Loucy (cell line): ENCODE results near the gene DHPS.

Experiments used
- H2AFZ ChIP-seq: fragments of 200-600 bp; sonication (generic); 2 replicates; pipeline ENCODE4 v1.6.0; 2016; ENCODE audit warnings: antibody characterized with exemption, mild to moderate bottlenecking, low read length, moderate library complexity
- H3F3A ChIP-seq: fragments of 200-600 bp; 2 replicates; pipeline ENCODE4 v1.6.0; 2016; ENCODE audit warnings: antibody characterized with exemption, low read depth, mild to moderate bottlenecking
- H3K27me3 ChIP-seq: fragments of 200-600 bp; sonication (generic); 2 replicates; pipeline ENCODE4 v1.6.1; 2014; ENCODE audit warnings: low read length, mild to moderate bottlenecking; ENCODE audit not compliant: insufficient read depth, poor library complexity, severe bottlenecking
- H3K36me3 ChIP-seq: fragments of 200-600 bp; sonication (generic); 2 replicates; pipeline ENCODE4 v1.6.1; 2016; ENCODE audit warnings: low read length; ENCODE audit not compliant: insufficient read depth
- H3K4me1 ChIP-seq: fragments of 200-600 bp; sonication (generic); 2 replicates; pipeline ENCODE4 v1.5.1; 2014; ENCODE audit warnings: low read length, mild to moderate bottlenecking; ENCODE audit not compliant: insufficient read depth, poor library complexity, severe bottlenecking
- H3K4me2 ChIP-seq: fragments of 200-600 bp; sonication (generic); 2 replicates; pipeline ENCODE4 v1.6.0; 2014; ENCODE audit warnings: antibody characterized with exemption, low read length, low read depth, mild to moderate bottlenecking; ENCODE audit not compliant: poor library complexity, severe bottlenecking
- H3K4me3 ChIP-seq: fragments of 200-600 bp; sonication (generic); 2 replicates; pipeline ENCODE4 v1.5.1; 2014; ENCODE audit warnings: low read length, mild to moderate bottlenecking, mixed read lengths; ENCODE audit not compliant: poor library complexity, severe bottlenecking
- H3K79me2 ChIP-seq: fragments of 200-600 bp; sonication (generic); 2 replicates; pipeline ENCODE4 v1.6.1; 2014; ENCODE audit warnings: low read length; ENCODE audit not compliant: insufficient read depth
- H3K9ac ChIP-seq: fragments of 200-600 bp; sonication (generic); 2 replicates; pipeline ENCODE4 v1.6.0; 2014; ENCODE audit warnings: mild to moderate bottlenecking, low read depth, low read length, moderate library complexity; ENCODE audit not compliant: poor library complexity, severe bottlenecking
- H3K9me2 ChIP-seq: fragments of 200-600 bp; sonication (generic); replicated peaks from 2 replicates; pipeline ENCODE4 v1.6.1; 2016; ENCODE audit warnings: low read depth, low read length, mixed read lengths
- H3K9me3 ChIP-seq: fragments of 200-600 bp; sonication (generic); 2 replicates; pipeline ENCODE4 v1.6.1; 2014; ENCODE audit warnings: mild to moderate bottlenecking, antibody characterized with exemption, low read length, low read depth; ENCODE audit not compliant: insufficient read depth
- H4K20me1 ChIP-seq: fragments of 200-600 bp; sonication (generic); 2 replicates; pipeline ENCODE4 v1.6.0; 2014; ENCODE audit warnings: antibody characterized with exemption, low read length, mild to moderate bottlenecking; ENCODE audit not compliant: insufficient read depth, poor library complexity, severe bottlenecking
- EZH2phosphoT487 ChIP-seq: fragments of 200-600 bp; IDR thresholded peaks from 2 replicates; pipeline ENCODE4 v1.6.1; 2018; ENCODE audit warnings: antibody characterized with exemption, mild to moderate bottlenecking, moderate library complexity, borderline replicate concordance
- TF ChIP-seq, protein P1 (sequence below): fragments of 200-600 bp; sonication (generic); conservative IDR thresholded peaks from 2 replicates; pipeline ENCODE4 v1.5.1; 2014; ENCODE audit warnings: mild to moderate bottlenecking, antibody characterized with exemption, low read length

DHPS gene

DNA sequence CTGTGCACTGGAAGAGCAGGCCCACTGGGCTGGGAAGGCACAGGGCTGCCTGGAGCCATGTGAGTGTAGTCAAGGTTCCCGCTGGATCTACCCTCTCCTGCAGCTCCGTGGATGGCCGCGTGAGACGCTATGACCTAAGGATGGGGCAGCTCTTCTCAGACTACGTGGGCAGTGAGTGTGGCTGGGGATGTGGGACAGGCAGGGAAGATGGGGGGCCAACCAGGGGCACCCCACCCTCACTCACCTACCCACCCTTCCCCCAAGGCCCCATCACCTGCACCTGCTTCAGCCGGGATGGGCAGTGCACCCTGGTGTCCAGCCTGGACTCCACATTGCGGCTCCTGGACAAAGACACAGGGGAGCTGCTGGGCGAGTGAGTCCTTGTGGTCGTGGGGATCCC lies 8.9 kb downstream of the DHPS start:
- Histone ChIP-seq H3K4me1 (peaks cover 11% of the 10 kb centered on the region), H2AFZ (no peak overlapping the region), H3K9me2 (no peaks in the 10 kb centered on the region), H3F3A (no peaks in the 10 kb centered on the region), H3K9me3 (no peaks in the 10 kb centered on the region), H3K4me2 (no peak overlapping the region), H3K79me2 (peaks cover 25% of the 10 kb centered on the region), H3K4me3 (no peak overlapping the region), H3K27me3 (no peaks in the 10 kb centered on the region), H3K9ac (no peak overlapping the region), H4K20me1 (peaks cover 17% of the 10 kb centered on the region), H3K36me3 (peaks cover 36% of the 10 kb centered on the region; the same call in 1 of the 2 replicates)
- TF ChIP-seq EZH2phosphoT487, result no peak
- TF ChIP-seq, protein P1, sequence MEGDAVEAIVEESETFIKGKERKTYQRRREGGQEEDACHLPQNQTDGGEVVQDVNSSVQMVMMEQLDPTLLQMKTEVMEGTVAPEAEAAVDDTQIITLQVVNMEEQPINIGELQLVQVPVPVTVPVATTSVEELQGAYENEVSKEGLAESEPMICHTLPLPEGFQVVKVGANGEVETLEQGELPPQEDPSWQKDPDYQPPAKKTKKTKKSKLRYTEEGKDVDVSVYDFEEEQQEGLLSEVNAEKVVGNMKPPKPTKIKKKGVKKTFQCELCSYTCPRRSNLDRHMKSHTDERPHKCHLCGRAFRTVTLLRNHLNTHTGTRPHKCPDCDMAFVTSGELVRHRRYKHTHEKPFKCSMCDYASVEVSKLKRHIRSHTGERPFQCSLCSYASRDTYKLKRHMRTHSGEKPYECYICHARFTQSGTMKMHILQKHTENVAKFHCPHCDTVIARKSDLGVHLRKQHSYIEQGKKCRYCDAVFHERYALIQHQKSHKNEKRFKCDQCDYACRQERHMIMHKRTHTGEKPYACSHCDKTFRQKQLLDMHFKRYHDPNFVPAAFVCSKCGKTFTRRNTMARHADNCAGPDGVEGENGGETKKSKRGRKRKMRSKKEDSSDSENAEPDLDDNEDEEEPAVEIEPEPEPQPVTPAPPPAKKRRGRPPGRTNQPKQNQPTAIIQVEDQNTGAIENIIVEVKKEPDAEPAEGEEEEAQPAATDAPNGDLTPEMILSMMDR, result no peak

DNA sequence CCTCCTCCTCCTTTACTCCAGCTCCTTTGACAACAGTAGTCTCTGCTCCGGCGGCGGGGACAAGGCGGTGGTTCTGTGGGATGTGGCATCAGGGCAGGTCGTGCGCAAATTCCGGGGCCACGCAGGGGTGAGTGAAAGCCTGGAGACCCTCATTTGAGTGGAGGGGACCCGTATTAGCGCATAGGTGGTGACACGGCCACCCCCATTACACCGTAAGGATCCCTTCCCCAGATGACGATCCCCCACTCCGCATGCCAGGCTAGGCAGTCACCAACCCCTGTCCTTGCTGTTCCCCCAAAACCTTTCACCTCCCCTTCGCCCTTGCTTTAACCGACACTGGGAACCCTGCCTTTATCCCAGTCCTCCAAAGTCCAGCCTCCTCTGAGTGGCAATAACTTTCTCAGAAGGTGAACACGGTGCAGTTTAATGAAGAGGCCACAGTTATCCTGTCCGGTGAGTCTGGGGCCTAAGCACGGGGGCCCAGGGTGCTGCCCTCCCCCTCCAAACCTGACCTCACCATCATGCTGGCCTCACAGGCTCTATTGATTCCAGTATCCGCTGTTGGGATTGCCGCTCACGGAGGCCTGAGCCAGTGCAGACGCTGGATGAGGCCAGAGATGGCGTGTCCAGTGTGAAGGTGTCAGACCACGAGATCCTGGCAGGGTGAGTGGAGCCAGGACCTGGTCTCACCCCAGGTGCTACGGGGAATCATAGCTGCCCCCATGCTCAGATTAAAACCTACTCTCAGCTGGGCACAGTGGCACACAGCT lies 11.3 kb downstream of the DHPS start:
- Histone ChIP-seq H4K20me1 (peaks cover 13% of the 10 kb centered on the region), H3F3A (no peaks in the 10 kb centered on the region), H3K36me3 (peaks cover 17% of the 10 kb centered on the region; the same call in 1 of the 2 replicates), H3K27me3 (no peaks in the 10 kb centered on the region), H3K9me2 (no peaks in the 10 kb centered on the region), H3K4me3 (peak overlapping the region; percentile 79), H3K79me2 (peaks cover 38% of the 10 kb centered on the region), H3K4me1 (peaks cover 25% of the 10 kb centered on the region), H2AFZ (peak overlapping the region; percentile 90; the same call in 1 of the 2 replicates), H3K9me3 (no peaks in the 10 kb centered on the region), H3K9ac (peak overlapping the region; percentile 89), H3K4me2 (peak overlapping the region; percentile 89)
- TF ChIP-seq, protein P1, result no peak
- no peak for TF ChIP-seq EZH2phosphoT487

DNA sequence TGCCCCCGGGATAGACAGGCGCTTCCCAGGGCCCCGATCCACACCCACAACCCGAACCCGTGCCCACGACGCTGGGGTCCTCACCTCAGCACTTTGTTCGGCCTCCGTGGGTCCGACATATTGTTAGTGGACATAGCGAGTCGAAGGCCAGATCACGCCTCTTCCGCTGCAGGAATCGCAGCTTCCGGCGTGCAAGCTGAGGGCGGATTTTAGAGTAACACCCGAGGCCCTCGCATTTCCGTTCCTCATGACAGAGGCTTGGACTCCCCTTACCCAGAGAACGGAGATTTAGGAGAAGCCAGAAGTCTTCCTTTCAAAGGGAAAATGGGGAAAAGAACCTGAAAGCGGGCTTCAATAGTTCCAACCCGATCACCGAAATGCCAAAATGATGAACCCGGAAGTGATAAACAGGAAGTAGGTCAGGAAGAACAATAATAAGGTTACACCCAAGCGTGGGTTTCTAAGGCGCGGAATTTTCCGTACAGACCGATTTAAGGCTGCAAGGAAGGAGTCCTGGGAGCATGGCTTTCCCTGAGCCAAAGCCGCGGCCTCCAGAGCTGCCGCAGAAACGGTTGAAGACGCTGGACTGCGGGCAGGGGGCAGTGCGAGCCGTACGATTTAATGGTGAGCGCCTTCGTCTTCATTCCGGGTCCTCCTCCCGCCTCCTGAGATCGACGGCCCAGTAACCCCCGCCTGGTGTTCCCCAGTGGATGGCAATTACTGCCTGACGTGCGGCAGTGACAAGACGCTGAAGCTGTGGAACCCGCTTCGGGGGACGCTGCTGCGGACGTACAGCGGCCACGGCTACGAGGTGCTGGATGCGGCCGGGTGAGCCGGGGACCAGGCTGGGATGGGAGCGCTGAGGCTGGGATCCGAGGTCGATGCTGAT lies 12.2 kb downstream of the DHPS start:
- Histone ChIP-seq H2AFZ (peak overlapping the region; percentile 90), H4K20me1 (peaks cover 13% of the 10 kb centered on the region), H3K4me1 (peaks cover 25% of the 10 kb centered on the region), H3K9me3 (no peaks in the 10 kb centered on the region), H3K27me3 (no peaks in the 10 kb centered on the region), H3K4me3 (peak overlapping the region; percentile 79), H3K79me2 (peaks cover 38% of the 10 kb centered on the region), H3K4me2 (peak overlapping the region; percentile 89), H3K9ac (peak overlapping the region; percentile 89), H3K9me2 (no peaks in the 10 kb centered on the region), H3K36me3 (peaks cover 11% of the 10 kb centered on the region; the same call in 1 of the 2 replicates), H3F3A (no peaks in the 10 kb centered on the region)
- TF ChIP-seq EZH2phosphoT487, result no peak
- TF ChIP-seq, protein P1, result no peak
